NCI-H2227 (cell line): Measurements from ENCODE around the gene ANKS6.

Experiments
- DNase-seq: peaks from one replicate; lab custom pipeline; 2025; ENCODE audit not compliant: unreplicated experiment; lab: John Stamatoyannopoulos, UW

ANKS6 gene

GRCh38 chr9:98815391-98815951, 19.1 kb upstream of the ANKS6 start:
- no peak for DNase-seq

GRCh38 chr9:98811051-98811650, 14.8 kb upstream of the ANKS6 start:
- DNase-seq: no peak

- DNase-seq: no peak
Observed at GRCh38 chr9:98810102-98810842, 13.9 kb upstream of the ANKS6 start.

GRCh38 chr9:98809311-98810101, 13.2 kb upstream of the ANKS6 start:
- DNase-seq: no peak

GRCh38 chr9:98808875-98809274, 12.5 kb upstream of the ANKS6 start:
- no peak for DNase-seq

GRCh38 chr9:98808411-98808815, 12.1 kb upstream of the ANKS6 start:
- peak; percentile 41 for DNase-seq

GRCh38 chr9:98807814-98808195, 11.4 kb upstream of the ANKS6 start:
- peak; percentile 28 for DNase-seq

GRCh38 chr9:98807070-98807813, 10.9 kb upstream of the ANKS6 start, which contains the start of gene GALNT12:
Gene GALNT12, plus strand, starts transcription at chr9:98807670. Its CDS starts 29 bp downstream, at chr9:98807699.
- peak; percentile 37 for DNase-seq

GRCh38 chr9:98806394-98807035, 10.2 kb upstream of the ANKS6 start:
- DNase-seq: no peak

GRCh38 chr9:98805506-98806272, 9.3 kb upstream of the ANKS6 start:
- DNase-seq: no peak

- no peak for DNase-seq
Observed at GRCh38 chr9:98804083-98804482, 7.7 kb upstream of the ANKS6 start.

- no peak for DNase-seq
Observed at GRCh38 chr9:98801969-98802371, 5.6 kb upstream of the ANKS6 start.

- no peak for DNase-seq
Observed at GRCh38 chr9:98801561-98801960, 5.2 kb upstream of the ANKS6 start.

- DNase-seq: no peak
Observed at GRCh38 chr9:98798254-98798653, 1.9 kb upstream of the ANKS6 start.

GRCh38 chr9:98797491-98797890, 1.1 kb upstream of the ANKS6 start:
- no peak for DNase-seq

GRCh38 chr9:98795970-98796363, 388 bp downstream of the ANKS6 start:
- DNase-seq: peak; percentile 8

- no peak for DNase-seq
Observed at GRCh38 chr9:98795295-98795955, 930 bp downstream of the ANKS6 start.

GRCh38 chr9:98794802-98795201, 1.6 kb downstream of the ANKS6 start:
- DNase-seq: no peak

GRCh38 chr9:98793031-98793430, 3.3 kb downstream of the ANKS6 start:
- DNase-seq: no peak
